Adrenal gland (tissue), 19 donors: ENCODE data around the gene SMIM12. TPM values are rescaled to one million over a fixed set of nuclear protein-coding genes. Genes with fewer than 3 reads are reported as not detected.

Experiments
- DNase-seq, 7 donors: peaks; one replicate each; pipeline ENCODE4 v3.0.0-alpha.2; 2019 to 2020
- H3K27ac ChIP-seq, 5 donors: fragments of 200-600 bp; sonication (generic) in 4 of 5; 1 replicate in 3 of 5; 2 replicates in 2 of 5; pipeline versions ENCODE4 v1.5.1 to v1.8.0; 2016 to 2020; ENCODE audit warnings: mild to moderate bottlenecking in 1 of 5
- H3K27me3 ChIP-seq: fragments of 200-600 bp; 2 replicates; pipeline ENCODE4 v1.8.0; 2021
- H3K36me3 ChIP-seq, 2 donors: fragments of 200-600 bp; replicated peaks in 1 of 2; 1 replicate in 1 of 2; 2 replicates in 1 of 2; pipeline versions ENCODE4 v1.5.1 to v1.8.0; 2018 to 2022
- H3K4me1 ChIP-seq, 2 donors: fragments of 200-600 bp; replicated peaks in 1 of 2; 1 replicate in 1 of 2; 2 replicates in 1 of 2; pipeline versions ENCODE4 v1.5.1 to v1.8.0; 2018 to 2021
- H3K4me3 ChIP-seq, 4 donors: fragments of 200-600 bp; sonication (generic) in 3 of 4; one replicate each; pipeline ENCODE4 v1.5.1; 2016 to 2018
- H3K9me3 ChIP-seq, 3 donors: fragments of 200-600 bp; sonication (generic) in 1 of 3; replicated peaks in 1 of 3; 1 replicate in 2 of 3; 2 replicates in 1 of 3; pipeline versions ENCODE4 v1.5.1 to v1.8.0; 2016 to 2021
- CTCF ChIP-seq, 6 experiments: fragments of 450-650 bp in 4 of 6; fragments of 200-600 bp in 2 of 6; sonication (generic) in 1 of 6; IDR thresholded peaks; 1 replicate in 5 of 6; 2 replicates in 1 of 6; pipeline versions ENCODE4 v1.5.1 to v1.8.0; 2016 to 2021; ENCODE audit warnings: antibody characterized with exemption in 6 of 6, mild to moderate bottlenecking in 2 of 6, moderate library complexity in 1 of 6
- POLR2A ChIP-seq, 2 donors: fragments of 450-650 bp; IDR thresholded peaks; one replicate each; pipeline ENCODE4 v1.6.1; 2017; ENCODE audit warnings: antibody characterized with exemption in 2 of 2, mild to moderate bottlenecking in 2 of 2, moderate library complexity in 1 of 2
- WGBS, 4 donors: extraction: QIAGEN DNeasy Blood & Tissue Kit in 2 of 4; methylation state at CpG; one replicate each; pipeline versions ENCODE4 v1.1.5 to v1.1.7; 2013 to 2017; 5-methylcytosine and 5-hydroxymethylcytosine counted together
- intact Hi-C, 2 donors: fragments of 100-400 bp; cut with DNase I; formaldehyde crosslinking; loops; one replicate each; pipeline versions ENCODE4 v1.14.1 to v1.15.0; 2022 to 2023
- long read RNA-seq, 10 donors: library from polyadenylated mRNA in 3 of 10; unstranded in 2 of 10; stranded (forward) in 1 of 10; transcript quantifications; one replicate each; pipeline ENCODE4 v2.0.0 and lab custom pipeline, GENCODE V29; 2021 to 2026
- polyA plus RNA-seq, 3 donors: library from polyadenylated mRNA; stranded (reverse); fragments of 200-250 nt in 2 of 3; fragments of 350-450 nt in 1 of 3; fragmentation: Illumina TruSeq in 1 of 3; extraction: RNeasy Lipid Tissue Mini Kit (QIAGEN cat#74804) in 1 of 3; gene quantifications; one replicate each; pipeline ENCODE4 v1.2.3, GENCODE V29; 2013 to 2014
- total RNA-seq, 9 donors: library from RNA; depleted of rRNA in 4 of 9; stranded (reverse); fragments of >200 nt in 4 of 9; fragments of 120-200 nt in 1 of 9; fragmentation: NEBNext Ultra II Directional in 1 of 9; extraction: Animal tissue kit (Norgen Biotek cat#: 25700) in 1 of 9; gene quantifications; one replicate each; pipeline versions ENCODE4 v1.1.0 to v1.2.4, GENCODE V29; 2013 to 2023
- donor health status: healthy with polysubstance abuse.
- donor health status: Bipolar disorder and iron deficiency.
- donor health status: DM: yes; HTN: yes; CAD: no.
- donor health status: DM: no; HTN: no; CAD: no.
- donor health status: DM: no; HTN: no; CAD: no.
- donor health status: DM: yes; HTN: yes; CAD: no.

SMIM12 gene, protein sequence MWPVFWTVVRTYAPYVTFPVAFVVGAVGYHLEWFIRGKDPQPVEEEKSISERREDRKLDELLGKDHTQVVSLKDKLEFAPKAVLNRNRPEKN
- total RNA-seq, result 100 to 1,000 TPM in 1 of 9 donors, 10 to 100 TPM in 8; 39.6 to 109 (median 54.6) TPM
- polyA plus RNA-seq, result 100 to 1,000 TPM in 1 of 3 donors, 10 to 100 TPM in 2; 16.2 to 129 (median 19.3) TPM
- long read RNA-seq, donor 1, transcript SMIM12-206 (2 exons, 3,454 nt), result major isoform, 35 of 36 reads
- long read RNA-seq, donor 1, partial matches to known transcripts, result 0 of 36 reads
- long read RNA-seq, donor 1, other reads (novel, unspliced or antisense), result 0 of 36 reads
- long read RNA-seq, donor 2, transcript SMIM12-206 (2 exons, 3,454 nt), result major isoform, 27 of 27 reads
- long read RNA-seq, donor 2, partial matches to known transcripts, result 0 of 27 reads
- long read RNA-seq, donor 2, other reads (novel, unspliced or antisense), result 0 of 27 reads
- long read RNA-seq, donor 3, transcript SMIM12-206 (2 exons, 3,454 nt), result major isoform, 29 of 32 reads
- long read RNA-seq, donor 3, partial matches to known transcripts, result 0 of 32 reads
- long read RNA-seq, donor 3, other reads (novel, unspliced or antisense), result 0 of 32 reads
- long read RNA-seq, donor 4, transcript SMIM12-206 (2 exons, 3,454 nt), result major isoform, 59 of 70 reads
- long read RNA-seq, donor 4, partial matches to known transcripts, result 0 of 70 reads
- long read RNA-seq, donor 4, other reads (novel, unspliced or antisense), result 7 of 70 reads
- long read RNA-seq, donor 5, transcript SMIM12-206 (2 exons, 3,454 nt), result major isoform, 103 of 108 reads
- long read RNA-seq, donor 5, partial matches to known transcripts, result 0 of 108 reads
- long read RNA-seq, donor 5, other reads (novel, unspliced or antisense), result 3 of 108 reads
- long read RNA-seq, donor 6, transcript SMIM12-206 (2 exons, 3,454 nt), result major isoform, 23 of 26 reads
- long read RNA-seq, donor 6, partial matches to known transcripts, result 0 of 26 reads
- long read RNA-seq, donor 6, other reads (novel, unspliced or antisense), result 1 of 26 reads
- long read RNA-seq, donor 7, transcript SMIM12-206 (2 exons, 3,454 nt), result major isoform, 18 of 18 reads
- long read RNA-seq, donor 7, partial matches to known transcripts, result 0 of 18 reads
- long read RNA-seq, donor 7, other reads (novel, unspliced or antisense), result 0 of 18 reads
- long read RNA-seq, donor 8, transcript SMIM12-206 (2 exons, 3,454 nt), result major isoform, 52 of 55 reads
- long read RNA-seq, donor 8, partial matches to known transcripts, result 0 of 55 reads
- long read RNA-seq, donor 8, other reads (novel, unspliced or antisense), result 0 of 55 reads
- long read RNA-seq, donor 9, transcript SMIM12-206 (2 exons, 3,454 nt), result major isoform, 16 of 16 reads
- long read RNA-seq, donor 9, partial matches to known transcripts, result 0 of 16 reads
- long read RNA-seq, donor 9, other reads (novel, unspliced or antisense), result 0 of 16 reads
- long read RNA-seq, donor 10, transcript SMIM12-206 (2 exons, 3,454 nt), result major isoform, 22 of 23 reads
- long read RNA-seq, donor 10, partial matches to known transcripts, result 0 of 23 reads
- long read RNA-seq, donor 10, other reads (novel, unspliced or antisense), result 0 of 23 reads

DNA sequence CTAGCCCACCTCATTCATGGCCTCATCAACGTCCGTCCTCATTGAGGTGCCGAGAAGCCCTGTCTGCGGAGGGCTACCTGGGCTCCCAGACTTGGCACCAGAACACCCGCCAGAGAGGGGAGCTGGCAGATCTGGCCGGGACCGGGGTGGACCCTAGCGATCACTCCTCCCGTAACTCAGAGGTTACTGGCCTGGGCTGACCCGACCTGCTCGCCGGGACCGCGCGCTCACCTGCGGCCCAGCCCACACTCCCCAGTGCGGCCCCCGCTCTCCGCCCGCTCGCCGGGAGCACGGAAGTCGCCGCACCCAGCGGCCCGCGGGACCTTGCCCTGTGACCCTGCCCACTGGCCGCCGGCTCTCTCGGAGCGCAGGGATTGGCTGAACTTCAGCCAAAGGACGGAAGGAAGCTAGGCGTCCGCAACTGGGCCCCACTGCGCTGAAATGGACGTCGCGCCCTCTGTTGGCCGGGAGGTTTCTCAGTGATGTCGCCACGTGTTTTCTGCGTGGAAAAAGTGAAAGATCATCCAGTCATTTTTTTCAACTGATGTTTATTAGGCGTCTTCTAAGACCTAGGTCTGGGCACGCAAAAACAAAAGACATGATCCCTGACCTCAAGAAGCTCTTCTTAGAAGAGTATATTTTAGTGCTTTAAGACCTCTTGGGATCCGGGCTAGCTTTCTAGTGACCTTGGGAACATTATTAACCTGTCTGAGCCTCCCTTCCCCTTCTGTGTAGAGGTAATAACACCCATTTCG is at the start of gene SMIM12:
TSS of gene SMIM12 (minus strand) at position 304 of the 755 bp plus-strand sequence. CDS start 3,772 bp downstream, outside the sequence.
- no peaks in the 10 kb centered on the region for H3K9me3 ChIP-seq
- peak; percentile 72 to 94 (median 88) for TF ChIP-seq CTCF (IDR thresholded peaks at IDR 0.05)
- peak; percentile 93 for TF ChIP-seq POLR2A (IDR thresholded peaks at IDR 0.05)
- WGBS, 4 donors, result 1 to 2% (median 1%) methylated on average over 16 to 47 of the region's 47 CpGs
- peaks cover 17 to 18% of the 10 kb centered on the region in 2 donors for H3K4me1 ChIP-seq
- H3K4me3 ChIP-seq, result peak within 1 kb of the TSS; percentile 25 to 96 (median 76)
- peak; percentile 94 to 98 (median 97) for DNase-seq
- H3K36me3 ChIP-seq, result peaks cover 0 to 12% of the 10 kb centered on the region in 2 donors
- H3K27ac ChIP-seq, result peak within 1 kb of the TSS; percentile 80 to 98 (median 95)
- intact Hi-C loops, result loop anchor here in 1 of 2 donors (10.0 kb wide), 1 partner anchor 125 kb away; the partner anchor contains the start of gene TMEM35B
- no peaks in the 10 kb centered on the region for H3K27me3 ChIP-seq

DNA sequence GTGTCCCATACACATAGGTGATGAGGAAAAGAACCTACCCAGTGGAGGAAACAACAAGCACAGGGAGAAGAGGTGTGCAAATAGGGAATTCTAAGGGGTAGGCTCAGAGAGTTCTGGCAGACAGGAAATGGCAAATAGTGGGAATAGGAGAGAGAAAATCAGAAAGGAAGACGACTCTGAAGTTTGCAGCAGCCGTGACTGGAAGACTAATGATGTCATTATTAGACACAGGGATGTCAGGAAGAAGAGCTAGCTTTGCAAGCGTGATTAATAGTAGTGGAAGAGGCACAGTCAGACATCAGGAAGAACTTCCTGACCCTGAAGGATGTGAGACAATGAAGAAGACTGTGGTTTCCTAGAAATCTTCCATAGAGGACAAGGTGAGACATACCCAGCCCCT is 48.8 kb upstream of the SMIM12 start:
- Histone ChIP-seq H3K4me1 (no peaks in the 10 kb centered on the region), H3K36me3 (no peaks in the 10 kb centered on the region), H3K27ac (no peak overlapping the region), H3K27me3 (no peaks in the 10 kb centered on the region), H3K9me3 (no peaks in the 10 kb centered on the region), H3K4me3 (no peak overlapping the region)
- intact Hi-C loops, result loop anchor here in 1 of 2 donors (10.0 kb wide), 1 partner anchor 694 kb away; no protein-coding TSS in a partner anchor
- DNase-seq, result no peak
- no peak for TF ChIP-seq POLR2A (IDR thresholded peaks at IDR 0.05)
- TF ChIP-seq CTCF (IDR thresholded peaks at IDR 0.05), result no peak
- WGBS, 4 donors, result 67 to 79% (median 72%) methylated on average over 3 of the region's 3 CpGs

DNA sequence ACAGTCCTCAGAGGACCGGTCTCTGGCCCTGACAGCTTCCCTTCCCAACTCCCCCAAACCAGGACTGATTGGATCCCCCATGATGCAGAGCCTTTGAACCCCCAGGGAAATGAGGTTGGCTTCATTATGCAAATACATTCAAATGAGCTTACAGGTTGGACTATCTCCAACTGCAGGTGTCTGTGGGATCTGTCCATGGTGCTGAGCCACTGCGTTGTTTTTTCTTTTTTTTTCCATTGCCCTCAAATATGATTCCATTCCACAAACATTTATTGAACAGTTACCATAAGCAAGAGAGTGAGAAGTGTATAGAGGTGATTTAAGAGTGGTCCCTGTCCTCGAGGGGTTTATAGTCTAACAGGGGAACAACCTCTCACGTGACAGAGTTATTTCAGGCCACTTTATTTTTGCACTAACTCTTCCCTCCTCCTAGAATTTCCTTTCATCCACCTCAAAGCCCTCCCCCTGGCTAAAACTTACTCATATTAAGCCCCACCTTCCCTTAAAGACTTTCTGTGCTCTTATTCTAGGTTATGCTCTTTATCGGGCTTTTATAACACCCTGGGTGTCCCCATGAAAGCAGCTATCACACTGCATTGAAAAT is 48.0 kb upstream of the SMIM12 start:
- intact Hi-C loops, result loop anchor here in 1 of 2 donors (10.0 kb wide), 1 partner anchor 693 kb away; no protein-coding TSS in a partner anchor
- Histone ChIP-seq H3K9me3 (no peaks in the 10 kb centered on the region), H3K27me3 (no peaks in the 10 kb centered on the region), H3K36me3 (no peaks in the 10 kb centered on the region), H3K27ac (no peak overlapping the region), H3K4me3 (no peak overlapping the region), H3K4me1 (no peaks in the 10 kb centered on the region)
- 65 to 74% (median 68%) methylated on average over 5 of the region's 5 CpGs for WGBS, 4 donors
- no peak for TF ChIP-seq CTCF (IDR thresholded peaks at IDR 0.05)
- TF ChIP-seq POLR2A (IDR thresholded peaks at IDR 0.05), result no peak
- DNase-seq, result no peak
